ENCODE measurements around the gene ATP2A3. TPM values are rescaled to one million over a fixed set of nuclear protein-coding genes. Genes with fewer than 3 reads are reported as not detected.
"Not testable (repeated sequence)": the region's sequence is repeated elsewhere in the genome, so short reads cannot be mapped to it uniquely, and the experiment has no call there.

ATP2A3 gene
- total RNA-seq, 1 experiment from 2014 or later: 101 TPM

DNA sequence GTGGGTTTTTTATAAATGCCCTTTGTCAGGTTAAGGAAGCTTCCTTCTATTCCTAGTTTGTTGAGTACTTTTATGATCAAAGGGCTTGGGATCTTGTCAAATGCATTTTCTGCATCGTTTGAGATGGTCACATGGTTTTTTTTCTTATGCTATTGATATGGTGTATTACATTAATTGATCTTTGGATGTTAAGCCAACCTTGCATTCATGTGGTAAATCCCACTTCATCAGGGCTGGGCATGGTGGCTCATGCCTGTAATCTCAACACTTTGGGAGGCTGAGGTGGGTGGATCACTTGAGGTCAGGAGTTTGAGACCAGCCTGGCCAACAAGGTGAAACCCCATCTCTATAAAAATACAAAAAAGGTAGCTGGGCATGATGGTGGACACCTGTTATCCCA lies 30.8 kb upstream of the ATP2A3 start:
- no peaks in the 10 kb centered on the region for H3K36me3 ChIP-seq (ENCODE audit: insufficient read depth, low read length)
- H3K27me3 ChIP-seq (ENCODE audit: low read length): no peaks in the 10 kb centered on the region
- H4K20me1 ChIP-seq (ENCODE audit: insufficient read depth, low read depth, low read length): no peaks in the 10 kb centered on the region
- no peak overlapping the region for H3K4me2 ChIP-seq (ENCODE audit: low read depth, low read length, poor library complexity, severe bottlenecking)
- H3K4me3 ChIP-seq (ENCODE audit: low read length): no peak overlapping the region
- H3K9ac ChIP-seq (ENCODE audit: low read length): no peak overlapping the region
- H3K4me1 ChIP-seq (ENCODE audit: low read length): no peaks in the 10 kb centered on the region
- no peak for DNase-seq
- H2AFZ ChIP-seq (ENCODE audit: low read length): no peak overlapping the region
- H3K9me3 ChIP-seq (ENCODE audit: low read length): no peaks in the 10 kb centered on the region
- H3K9me2 ChIP-seq (replicated peaks; ENCODE audit: insufficient read depth, low read length): no peaks in the 10 kb centered on the region
- H3K79me2 ChIP-seq (ENCODE audit: low read length): no peaks in the 10 kb centered on the region
- no peak overlapping the region for H3K27ac ChIP-seq (ENCODE audit: low read length)

DNA sequence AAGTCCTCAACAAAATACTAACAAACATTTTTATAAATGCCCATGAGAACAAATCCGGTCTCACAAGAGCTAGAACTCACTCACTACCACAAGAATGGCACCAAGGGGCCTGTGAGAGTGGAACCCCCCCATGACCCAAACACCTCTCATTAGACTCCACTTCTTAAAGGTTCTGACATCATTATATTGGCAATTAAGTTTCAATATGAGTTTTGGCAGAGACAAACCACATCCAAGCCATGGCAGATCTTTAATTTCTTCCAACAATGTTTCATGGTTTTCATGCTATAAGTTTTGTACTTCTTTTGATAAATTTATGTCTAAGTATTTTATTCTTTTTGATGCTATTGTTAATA lies 30.0 kb upstream of the ATP2A3 start:
- H3K27me3 ChIP-seq (ENCODE audit: low read length): no peaks in the 10 kb centered on the region
- no peaks in the 10 kb centered on the region for H3K4me1 ChIP-seq (ENCODE audit: low read length)
- H3K36me3 ChIP-seq (ENCODE audit: insufficient read depth, low read length): no peaks in the 10 kb centered on the region
- no peaks in the 10 kb centered on the region for H3K9me3 ChIP-seq (ENCODE audit: low read length)
- no peaks in the 10 kb centered on the region for H4K20me1 ChIP-seq (ENCODE audit: insufficient read depth, low read depth, low read length)
- H3K4me3 ChIP-seq (ENCODE audit: low read length): no peak overlapping the region
- H3K9ac ChIP-seq (ENCODE audit: low read length): no peak overlapping the region
- no peak overlapping the region for H2AFZ ChIP-seq (ENCODE audit: low read length)
- H3K9me2 ChIP-seq (replicated peaks; ENCODE audit: insufficient read depth, low read length): no peaks in the 10 kb centered on the region
- no peak for DNase-seq
- no peaks in the 10 kb centered on the region for H3K79me2 ChIP-seq (ENCODE audit: low read length)
- no peak overlapping the region for H3K4me2 ChIP-seq (ENCODE audit: low read depth, low read length, poor library complexity, severe bottlenecking)
- H3K27ac ChIP-seq (ENCODE audit: low read length): no peak overlapping the region

DNA sequence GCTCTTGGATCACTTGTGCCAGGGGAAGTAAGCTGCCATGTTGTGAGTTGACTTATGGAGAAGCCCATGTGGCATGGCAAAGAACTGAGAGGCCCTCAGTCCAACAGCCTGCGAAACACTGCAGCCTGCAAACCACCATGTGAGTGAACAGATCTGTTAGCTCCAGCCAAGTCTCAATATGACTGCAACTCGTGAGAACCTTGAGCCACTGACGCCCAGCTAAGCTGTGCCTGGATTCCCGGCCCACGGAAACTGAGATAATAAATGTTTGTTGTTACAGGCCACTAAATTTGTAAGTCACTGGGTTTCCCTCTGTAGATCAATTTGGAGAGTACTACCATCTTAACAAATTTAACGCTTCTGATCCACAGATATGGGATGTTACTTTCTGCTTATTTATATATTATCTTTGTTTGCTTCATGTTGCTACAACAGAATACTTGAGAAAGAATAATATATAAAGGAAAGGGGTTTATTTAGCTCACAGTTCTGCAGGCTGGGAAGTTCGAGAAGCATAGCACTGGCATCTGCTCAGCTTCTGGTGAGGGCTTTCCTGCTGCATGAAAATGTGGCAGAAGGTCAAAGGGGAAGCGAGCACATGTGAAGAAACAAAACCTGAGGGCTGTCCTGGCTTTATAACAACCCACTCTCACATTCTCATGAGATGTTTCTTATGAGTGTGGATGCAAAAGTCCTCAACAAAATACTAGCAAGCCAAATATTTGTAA lies 29.4 kb upstream of the ATP2A3 start:
- H2AFZ ChIP-seq (ENCODE audit: low read length): no peak overlapping the region

DNA sequence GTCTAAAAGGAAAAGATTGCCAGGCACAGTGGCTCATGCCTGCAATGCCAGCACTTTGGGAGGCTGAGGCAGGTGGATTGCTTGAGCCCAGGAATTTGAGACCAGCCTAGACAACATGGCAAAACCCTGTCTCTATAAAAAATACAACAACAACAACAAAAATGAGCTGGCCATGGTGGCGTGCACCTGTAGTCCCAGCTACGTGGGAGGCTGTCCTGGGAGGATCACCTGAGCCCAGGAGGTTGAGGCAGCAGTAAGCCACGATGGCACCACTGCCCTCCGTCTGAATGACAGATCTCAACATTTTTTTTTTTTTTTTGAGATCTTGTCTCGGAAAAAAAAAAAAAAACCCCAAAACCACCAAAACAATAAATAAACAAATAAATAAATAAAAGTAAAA lies 28.1 kb upstream of the ATP2A3 start:
- Histone ChIP-seq H3K9ac (ENCODE audit: low read length) (no peak overlapping the region), H3K9me3 (ENCODE audit: low read length) (no peaks in the 10 kb centered on the region), H4K20me1 (ENCODE audit: insufficient read depth, low read depth, low read length) (no peaks in the 10 kb centered on the region), H3K27ac (ENCODE audit: low read length) (no peak overlapping the region), H3K4me1 (ENCODE audit: low read length) (no peaks in the 10 kb centered on the region), H3K4me2 (ENCODE audit: low read depth, low read length, poor library complexity, severe bottlenecking) (no peak overlapping the region), H3K79me2 (ENCODE audit: low read length) (no peaks in the 10 kb centered on the region), H3K9me2 (replicated peaks; ENCODE audit: insufficient read depth, low read length) (no peaks in the 10 kb centered on the region), H3K27me3 (ENCODE audit: low read length) (no peaks in the 10 kb centered on the region), H2AFZ (ENCODE audit: low read length) (no peak overlapping the region), H3K4me3 (ENCODE audit: low read length) (no peak overlapping the region), H3K36me3 (ENCODE audit: insufficient read depth, low read length) (no peaks in the 10 kb centered on the region)
- no peak for DNase-seq

More for the DNA sequence above, 29.4 kb upstream of the ATP2A3 start:
- Histone ChIP-seq H3K79me2 (ENCODE audit: low read length) (no peaks in the 10 kb centered on the region), H3K4me1 (ENCODE audit: low read length) (no peaks in the 10 kb centered on the region), H3K27me3 (ENCODE audit: low read length) (no peaks in the 10 kb centered on the region), H3K36me3 (ENCODE audit: insufficient read depth, low read length) (no peaks in the 10 kb centered on the region), H3K27ac (ENCODE audit: low read length) (no peak overlapping the region), H3K4me2 (ENCODE audit: low read depth, low read length, poor library complexity, severe bottlenecking) (no peak overlapping the region), H3K4me3 (ENCODE audit: low read length) (no peak overlapping the region), H3K9me3 (ENCODE audit: low read length) (no peaks in the 10 kb centered on the region), H3K9ac (ENCODE audit: low read length) (no peak overlapping the region), H3K9me2 (replicated peaks; ENCODE audit: insufficient read depth, low read length) (no peaks in the 10 kb centered on the region), H4K20me1 (ENCODE audit: insufficient read depth, low read depth, low read length) (no peaks in the 10 kb centered on the region)
- no peak for DNase-seq

DNA sequence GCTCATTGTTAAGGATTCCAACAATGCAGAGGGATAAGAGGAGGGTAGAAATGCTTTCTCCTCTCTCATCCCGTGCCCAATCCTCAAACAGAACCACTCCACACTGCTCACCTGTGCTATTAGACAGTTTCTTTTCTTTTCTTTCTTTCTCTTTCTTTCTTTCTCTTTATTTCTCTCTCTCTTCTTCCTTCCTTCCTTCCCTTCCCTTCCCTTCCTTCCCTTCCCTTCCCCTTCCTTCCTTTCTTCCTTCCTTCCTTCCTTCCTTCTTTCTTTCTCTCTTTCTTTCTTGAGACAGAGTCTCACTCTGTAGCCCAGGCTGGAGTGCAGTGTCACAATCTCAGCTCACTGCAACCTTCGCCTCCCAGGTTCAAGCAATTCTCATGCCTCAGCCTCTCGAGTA lies 27.5 kb upstream of the ATP2A3 start:
- H3K9me2 ChIP-seq (replicated peaks; ENCODE audit: insufficient read depth, low read length); H3K9me3 ChIP-seq (ENCODE audit: low read length); H3K4me2 ChIP-seq (ENCODE audit: low read depth, low read length, poor library complexity, severe bottlenecking); H3K9ac ChIP-seq (ENCODE audit: low read length); DNase-seq; H3K4me1 ChIP-seq (ENCODE audit: low read length); H2AFZ ChIP-seq (ENCODE audit: low read length); H3K36me3 ChIP-seq (ENCODE audit: insufficient read depth, low read length); H3K4me3 ChIP-seq (ENCODE audit: low read length); H3K27ac ChIP-seq (ENCODE audit: low read length); H4K20me1 ChIP-seq (ENCODE audit: insufficient read depth, low read depth, low read length); H3K79me2 ChIP-seq (ENCODE audit: low read length); H3K27me3 ChIP-seq (ENCODE audit: low read length): not testable (repeated sequence)

GRCh38 chr17:3990386-3991127 lies 26.3 kb upstream of the ATP2A3 start:
- Histone ChIP-seq H3K4me1 (ENCODE audit: low read length) (peaks cover 13% of the 10 kb centered on the region), H3K9me2 (replicated peaks; ENCODE audit: insufficient read depth, low read length) (no peaks in the 10 kb centered on the region), H3K36me3 (ENCODE audit: insufficient read depth, low read length) (no peaks in the 10 kb centered on the region), H4K20me1 (ENCODE audit: insufficient read depth, low read depth, low read length) (0 out of 2 replicates have a peak, but pooled peaks cover 4% of the 10 kb centered on the region), H3K4me3 (ENCODE audit: low read length) (no peak overlapping the region), H3K4me2 (ENCODE audit: low read depth, low read length, poor library complexity, severe bottlenecking) (no peak overlapping the region), H3K9me3 (ENCODE audit: low read length) (no peaks in the 10 kb centered on the region), H3K9ac (ENCODE audit: low read length) (no peak overlapping the region), H3K79me2 (ENCODE audit: low read length) (no peaks in the 10 kb centered on the region), H2AFZ (ENCODE audit: low read length) (no peak overlapping the region), H3K27me3 (ENCODE audit: low read length) (no peaks in the 10 kb centered on the region), H3K27ac (ENCODE audit: low read length) (no peak overlapping the region)
- DNase-seq: no peak

GRCh38 chr17:3989041-3989886 lies 25.0 kb upstream of the ATP2A3 start:
- Histone ChIP-seq H3K9ac (ENCODE audit: low read length) (no peak overlapping the region), H2AFZ (ENCODE audit: low read length) (no peak overlapping the region)

More at GRCh38 chr17:3989041-3989886, 25.0 kb upstream of the ATP2A3 start:
- Histone ChIP-seq H3K79me2 (ENCODE audit: low read length) (no peaks in the 10 kb centered on the region), H3K4me1 (ENCODE audit: low read length) (peaks cover 13% of the 10 kb centered on the region), H3K36me3 (ENCODE audit: insufficient read depth, low read length) (no peaks in the 10 kb centered on the region), H3K9me3 (ENCODE audit: low read length) (no peaks in the 10 kb centered on the region), H3K4me3 (ENCODE audit: low read length) (no peak overlapping the region), H3K27ac (ENCODE audit: low read length) (no peak overlapping the region), H4K20me1 (ENCODE audit: insufficient read depth, low read depth, low read length) (0 out of 2 replicates have a peak, but pooled peaks cover 4% of the 10 kb centered on the region), H3K4me2 (ENCODE audit: low read depth, low read length, poor library complexity, severe bottlenecking) (no peak overlapping the region), H3K9me2 (replicated peaks; ENCODE audit: insufficient read depth, low read length) (no peaks in the 10 kb centered on the region), H3K27me3 (ENCODE audit: low read length) (no peaks in the 10 kb centered on the region)
- DNase-seq: no peak

All from Karpas-422 (cell line).